ENCODE results near the gene MCOLN1. TPM values are rescaled to one million over a fixed set of nuclear protein-coding genes. Genes with fewer than 3 reads are reported as not detected.
"Not testable (repeated sequence)": the region's sequence is repeated elsewhere in the genome, so short reads cannot be mapped to it uniquely, and the experiment has no call there.

The MCOLN1 gene
- total RNA-seq, 1 experiment from 2014 or later = 10.8 TPM

DNA sequence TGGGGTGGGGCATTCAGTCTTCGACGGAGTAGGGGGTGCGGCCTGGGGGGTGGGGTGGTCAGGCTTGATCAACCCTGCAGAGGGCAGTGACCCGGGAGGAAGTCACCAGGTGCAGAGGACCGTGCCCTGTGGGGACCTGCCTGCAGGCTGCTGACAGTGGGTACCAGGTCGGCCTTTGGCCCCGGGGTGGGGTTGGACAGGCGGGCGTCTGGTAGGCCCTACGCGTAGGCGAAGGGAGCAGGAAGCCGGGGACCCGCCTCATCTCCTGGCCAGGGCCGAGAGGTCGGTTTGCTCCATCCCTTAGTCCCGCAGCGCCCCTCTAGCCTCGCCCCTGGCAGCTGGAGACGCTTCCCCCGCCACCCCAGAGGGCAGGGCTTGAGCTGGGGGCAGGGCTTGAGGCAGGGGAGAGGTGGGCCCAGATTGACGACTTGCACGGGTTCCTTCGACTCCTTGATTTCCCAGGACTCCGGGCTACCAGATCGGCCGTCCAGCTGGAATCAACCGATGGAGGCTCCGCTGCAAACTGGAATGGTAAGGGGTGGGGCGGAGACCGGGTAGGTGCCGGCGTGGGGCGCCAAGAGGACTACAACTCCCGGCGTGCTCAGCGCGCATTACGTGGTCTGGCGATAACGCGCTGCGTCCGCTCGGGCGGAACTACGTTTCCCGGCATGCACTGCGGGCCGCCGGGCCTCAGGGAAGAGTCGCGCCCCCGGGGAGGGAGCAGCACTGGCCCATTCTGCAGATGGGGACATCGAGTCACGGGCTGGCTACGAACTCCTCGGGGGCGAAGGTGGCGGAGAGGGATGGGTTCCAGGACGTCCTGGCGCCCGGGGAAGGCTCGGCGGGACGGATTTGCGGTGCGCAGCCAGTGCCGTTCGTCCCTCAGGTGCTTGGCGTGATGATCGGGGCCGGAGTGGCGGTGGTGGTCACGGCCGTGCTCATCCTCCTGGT is 12.9 kb downstream of the MCOLN1 start, which contains the start of gene PNPLA6:
TSS of gene PNPLA6 (plus strand) at position 671 of the 951 bp plus-strand sequence. CDS start at position 743, 72 bp downstream.
- intact Hi-C loops (cut with micrococcal nuclease) = loop anchor here (5.0 to 10.0 kb wide), 2 partner anchors 148 to 181 kb away; no protein-coding TSS in a partner anchor
- DNase-seq (ENCODE audit: unreplicated experiment) = peak; percentile 92
- POLR2A ChIA-PET = interaction anchor here (0.6 to 6.0 kb wide), 10 partner anchors 13 to 264 kb away, joined by 3 to 56 read pairs (median 4); partner anchors contain the start of genes MCOLN1, PET100, XAB2 and ZNF358
- Mint-ChIP-seq H3K27me3 (ENCODE audit: insufficient read depth, unreplicated experiment) (no peaks in the 10 kb centered on the region), H3K27ac (ENCODE audit: low read depth, unreplicated experiment) (peak within 1 kb of the TSS; percentile 87), H3K36me3 (ENCODE audit: insufficient read depth, unreplicated experiment) (peaks cover 18% of the 10 kb centered on the region), H3K9me3 (ENCODE audit: unreplicated experiment) (no peaks in the 10 kb centered on the region), H3K4me3 (ENCODE audit: unreplicated experiment) (peak within 1 kb of the TSS; percentile 95), H3K4me1 (ENCODE audit: insufficient read depth, unreplicated experiment) (no peaks in the 10 kb centered on the region)
- CTCF ChIA-PET = interaction anchor here (0.6 to 1.3 kb wide), 4 partner anchors 11 to 247 kb away, joined by 3 to 4 read pairs (median 3); no protein-coding TSS in a partner anchor
- TF ChIP-seq, protein P1, sequence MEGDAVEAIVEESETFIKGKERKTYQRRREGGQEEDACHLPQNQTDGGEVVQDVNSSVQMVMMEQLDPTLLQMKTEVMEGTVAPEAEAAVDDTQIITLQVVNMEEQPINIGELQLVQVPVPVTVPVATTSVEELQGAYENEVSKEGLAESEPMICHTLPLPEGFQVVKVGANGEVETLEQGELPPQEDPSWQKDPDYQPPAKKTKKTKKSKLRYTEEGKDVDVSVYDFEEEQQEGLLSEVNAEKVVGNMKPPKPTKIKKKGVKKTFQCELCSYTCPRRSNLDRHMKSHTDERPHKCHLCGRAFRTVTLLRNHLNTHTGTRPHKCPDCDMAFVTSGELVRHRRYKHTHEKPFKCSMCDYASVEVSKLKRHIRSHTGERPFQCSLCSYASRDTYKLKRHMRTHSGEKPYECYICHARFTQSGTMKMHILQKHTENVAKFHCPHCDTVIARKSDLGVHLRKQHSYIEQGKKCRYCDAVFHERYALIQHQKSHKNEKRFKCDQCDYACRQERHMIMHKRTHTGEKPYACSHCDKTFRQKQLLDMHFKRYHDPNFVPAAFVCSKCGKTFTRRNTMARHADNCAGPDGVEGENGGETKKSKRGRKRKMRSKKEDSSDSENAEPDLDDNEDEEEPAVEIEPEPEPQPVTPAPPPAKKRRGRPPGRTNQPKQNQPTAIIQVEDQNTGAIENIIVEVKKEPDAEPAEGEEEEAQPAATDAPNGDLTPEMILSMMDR (IDR thresholded peaks at IDR 0.05; ENCODE audit: unreplicated experiment) = no peak
- BruUV-seq (replicated peaks) = no TSS peak

DNA sequence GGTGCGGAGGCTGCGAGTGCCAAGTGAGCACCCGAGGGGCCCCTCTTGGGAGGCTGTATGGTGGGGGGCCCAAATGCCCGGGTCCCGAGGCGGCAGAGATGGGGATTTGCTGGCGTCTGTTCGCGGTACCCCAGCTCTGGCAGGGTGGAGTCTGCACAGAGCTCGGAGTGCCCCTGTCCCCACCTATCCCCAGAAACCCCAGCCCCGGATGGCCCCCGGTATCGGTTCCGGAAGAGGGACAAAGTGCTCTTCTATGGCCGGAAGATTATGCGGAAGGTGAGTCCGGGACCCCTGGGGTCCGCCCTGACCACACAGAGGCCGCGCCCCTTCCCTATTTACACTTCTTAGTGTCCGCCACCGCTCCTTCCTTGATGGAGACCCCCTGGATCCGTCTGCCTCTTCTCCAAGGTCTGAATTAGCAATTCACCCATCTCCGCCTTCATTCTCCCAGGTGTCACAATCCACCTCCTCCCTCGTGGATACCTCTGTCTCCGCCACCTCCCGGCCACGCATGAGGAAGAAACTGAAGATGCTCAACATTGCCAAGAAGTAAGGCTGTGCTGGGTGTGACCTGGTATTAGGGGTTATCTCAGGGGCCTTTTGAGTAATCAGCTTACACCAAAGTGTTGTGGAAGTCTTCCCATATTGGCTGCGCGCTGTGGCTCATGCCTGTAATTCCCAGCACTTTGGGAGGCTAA is 13.7 kb downstream of the MCOLN1 start:
- intact Hi-C loops (cut with micrococcal nuclease) = loop anchor here (5.0 to 10.0 kb wide), 2 partner anchors 149 to 181 kb away; no protein-coding TSS in a partner anchor

DNA sequence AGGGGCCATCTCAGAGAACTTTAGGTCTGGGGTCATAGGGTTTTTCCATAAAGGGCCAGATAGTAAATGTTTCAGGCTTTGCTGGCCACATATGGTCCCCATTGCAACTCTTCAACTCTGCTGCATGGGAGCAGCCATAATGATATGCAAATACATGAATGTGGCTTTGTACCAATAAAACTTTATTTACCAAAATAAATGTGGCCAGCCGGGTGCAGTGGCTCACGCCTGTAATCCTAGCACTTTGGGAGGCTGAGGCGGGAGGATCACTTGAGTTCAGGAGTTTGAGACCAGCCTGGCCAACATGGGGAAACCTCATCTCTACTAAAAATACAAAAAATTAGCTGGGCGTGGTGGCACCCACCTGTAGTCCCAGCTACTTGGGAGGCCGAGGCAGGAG is 16.6 kb downstream of the MCOLN1 start:
- H3K27me3 Mint-ChIP-seq (ENCODE audit: insufficient read depth, unreplicated experiment); DNase-seq (ENCODE audit: unreplicated experiment); H3K4me1 Mint-ChIP-seq (ENCODE audit: insufficient read depth, unreplicated experiment); H3K9me3 Mint-ChIP-seq (ENCODE audit: unreplicated experiment); POLR2A ChIA-PET; H3K27ac Mint-ChIP-seq (ENCODE audit: low read depth, unreplicated experiment); BruUV-seq (replicated peaks); H3K4me3 Mint-ChIP-seq (ENCODE audit: unreplicated experiment): not testable (repeated sequence)
- peaks cover 39% of the 10 kb centered on the region for H3K36me3 Mint-ChIP-seq (ENCODE audit: insufficient read depth, unreplicated experiment)
- intact Hi-C loops (cut with micrococcal nuclease) = loop anchor here (5.0 to 10.0 kb wide), 2 partner anchors 152 to 184 kb away; no protein-coding TSS in a partner anchor
- CTCF ChIA-PET = interaction anchor here (0.7 to 1.5 kb wide), 2 partner anchors 112 to 185 kb away, joined by 3 to 4 read pairs; no protein-coding TSS in a partner anchor

More for the DNA sequence above, 13.7 kb downstream of the MCOLN1 start:
- ChIA-PET CTCF (interaction anchor here (0.6 to 1.2 kb wide), 3 partner anchors 10 to 385 kb away, joined by 3 to 9 read pairs (median 6); no protein-coding TSS in a partner anchor), POLR2A (interaction anchor here (0.6 to 6.0 kb wide), 6 partner anchors 14 to 182 kb away, joined by 3 to 56 read pairs (median 3); partner anchors contain the start of genes MCOLN1, PET100 and XAB2)
- TSS peak; percentile 35 for BruUV-seq (replicated peaks)
- peak overlapping the region; percentile 87 for H3K27ac Mint-ChIP-seq (ENCODE audit: low read depth, unreplicated experiment)
- peak overlapping the region; percentile 95 for H3K4me3 Mint-ChIP-seq (ENCODE audit: unreplicated experiment)
- no peaks in the 10 kb centered on the region for H3K27me3 Mint-ChIP-seq (ENCODE audit: insufficient read depth, unreplicated experiment)
- no peaks in the 10 kb centered on the region for H3K9me3 Mint-ChIP-seq (ENCODE audit: unreplicated experiment)
- TF ChIP-seq, protein P1 (IDR thresholded peaks at IDR 0.05; ENCODE audit: unreplicated experiment) = no peak
- H3K4me1 Mint-ChIP-seq (ENCODE audit: insufficient read depth, unreplicated experiment) = no peaks in the 10 kb centered on the region
- peaks cover 26% of the 10 kb centered on the region for H3K36me3 Mint-ChIP-seq (ENCODE audit: insufficient read depth, unreplicated experiment)
- DNase-seq (ENCODE audit: unreplicated experiment) = no peak

GRCh38 chr19:7539827-7540425 is 17.5 kb downstream of the MCOLN1 start:
- H3K4me3 Mint-ChIP-seq (ENCODE audit: unreplicated experiment) = no peak overlapping the region
- no peak for DNase-seq (ENCODE audit: unreplicated experiment)

More at GRCh38 chr19:7539827-7540425, 17.5 kb downstream of the MCOLN1 start:
- H3K4me1 Mint-ChIP-seq (ENCODE audit: insufficient read depth, unreplicated experiment) = no peaks in the 10 kb centered on the region
- peaks cover 39% of the 10 kb centered on the region for H3K36me3 Mint-ChIP-seq (ENCODE audit: insufficient read depth, unreplicated experiment)
- H3K27ac Mint-ChIP-seq (ENCODE audit: low read depth, unreplicated experiment) = no peak overlapping the region
- intact Hi-C loops (cut with micrococcal nuclease) = loop anchor here (5.0 to 10.0 kb wide), 2 partner anchors 153 to 185 kb away; no protein-coding TSS in a partner anchor
- POLR2A ChIA-PET = interaction anchor here (0.5 kb wide), 1 partner anchor 246 kb away, joined by 3 read pairs; the partner anchor contains the start of gene INSR
- TF ChIP-seq, protein P1 (IDR thresholded peaks at IDR 0.05; ENCODE audit: unreplicated experiment) = no peak
- CTCF ChIA-PET = interaction anchor here (0.7 kb wide), 1 partner anchor 111 kb away, joined by 3 read pairs; no protein-coding TSS in a partner anchor
- BruUV-seq (replicated peaks) = no TSS peak
- no peaks in the 10 kb centered on the region for H3K9me3 Mint-ChIP-seq (ENCODE audit: unreplicated experiment)
- H3K27me3 Mint-ChIP-seq (ENCODE audit: insufficient read depth, unreplicated experiment) = no peaks in the 10 kb centered on the region

Measured in MCF 10A (cell line).